VCaP (cell line): Measurements from ENCODE around the gene SLCO4A1.

Experiments
- H3K27ac ChIP-seq: fragments of 450-650 bp; 2 replicates; pipeline ENCODE4 v1.5.1; 2017
- TF ChIP-seq, protein P1 (sequence below): fragments of 450-650 bp; conservative IDR thresholded peaks from 2 replicates; pipeline ENCODE4 v1.5.1; 2017; ENCODE audit warnings: mild to moderate bottlenecking, moderate library complexity

SLCO4A1 gene

DNA sequence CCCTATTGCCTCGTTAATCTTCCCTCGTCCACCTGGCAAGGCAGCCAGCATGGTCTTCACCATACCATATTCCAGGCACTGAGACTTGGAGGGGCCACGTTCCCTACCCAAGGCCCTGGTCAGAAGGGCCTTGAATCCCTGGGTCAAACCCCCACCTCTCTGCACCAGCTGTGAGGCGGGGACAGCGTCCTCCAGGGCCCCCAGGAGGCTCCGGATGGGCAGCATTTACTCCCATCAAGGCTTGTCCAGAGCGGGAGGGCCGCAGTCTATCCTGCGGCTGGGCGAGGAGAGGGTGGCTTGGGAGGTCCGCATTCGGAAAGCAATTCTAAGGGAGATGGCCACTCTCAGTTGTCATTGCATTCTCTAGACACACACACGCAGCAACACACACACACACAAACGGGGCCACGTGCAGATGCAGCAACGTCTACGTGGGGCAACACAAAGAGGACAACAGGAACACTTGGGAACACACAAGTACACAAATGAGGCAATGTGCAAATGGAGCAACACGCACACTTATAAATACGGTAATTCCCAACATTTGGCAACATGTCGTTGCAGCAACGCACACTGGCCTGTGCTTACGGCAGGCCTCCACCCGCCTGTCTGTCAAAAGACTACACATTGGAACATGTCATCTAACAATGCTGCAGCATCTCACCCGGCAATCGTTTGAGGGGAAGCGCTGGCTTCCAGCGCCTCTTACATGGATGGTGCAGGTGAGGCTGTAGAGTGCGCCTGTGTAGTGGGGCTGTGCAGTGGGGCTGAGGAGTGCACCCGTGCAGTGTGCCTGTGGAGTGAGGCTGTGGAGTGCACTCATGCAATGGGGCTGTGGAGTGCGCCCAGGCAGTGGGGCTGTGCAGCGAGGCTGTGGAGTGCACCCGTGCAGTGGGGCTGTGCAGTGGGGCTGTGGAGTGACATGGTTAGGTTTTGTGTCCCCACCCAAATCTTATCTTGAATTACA is 53.4 kb downstream of the SLCO4A1 start:
- no peak overlapping the region for H3K27ac ChIP-seq
- TF ChIP-seq, protein P1, sequence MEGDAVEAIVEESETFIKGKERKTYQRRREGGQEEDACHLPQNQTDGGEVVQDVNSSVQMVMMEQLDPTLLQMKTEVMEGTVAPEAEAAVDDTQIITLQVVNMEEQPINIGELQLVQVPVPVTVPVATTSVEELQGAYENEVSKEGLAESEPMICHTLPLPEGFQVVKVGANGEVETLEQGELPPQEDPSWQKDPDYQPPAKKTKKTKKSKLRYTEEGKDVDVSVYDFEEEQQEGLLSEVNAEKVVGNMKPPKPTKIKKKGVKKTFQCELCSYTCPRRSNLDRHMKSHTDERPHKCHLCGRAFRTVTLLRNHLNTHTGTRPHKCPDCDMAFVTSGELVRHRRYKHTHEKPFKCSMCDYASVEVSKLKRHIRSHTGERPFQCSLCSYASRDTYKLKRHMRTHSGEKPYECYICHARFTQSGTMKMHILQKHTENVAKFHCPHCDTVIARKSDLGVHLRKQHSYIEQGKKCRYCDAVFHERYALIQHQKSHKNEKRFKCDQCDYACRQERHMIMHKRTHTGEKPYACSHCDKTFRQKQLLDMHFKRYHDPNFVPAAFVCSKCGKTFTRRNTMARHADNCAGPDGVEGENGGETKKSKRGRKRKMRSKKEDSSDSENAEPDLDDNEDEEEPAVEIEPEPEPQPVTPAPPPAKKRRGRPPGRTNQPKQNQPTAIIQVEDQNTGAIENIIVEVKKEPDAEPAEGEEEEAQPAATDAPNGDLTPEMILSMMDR = no peak

DNA sequence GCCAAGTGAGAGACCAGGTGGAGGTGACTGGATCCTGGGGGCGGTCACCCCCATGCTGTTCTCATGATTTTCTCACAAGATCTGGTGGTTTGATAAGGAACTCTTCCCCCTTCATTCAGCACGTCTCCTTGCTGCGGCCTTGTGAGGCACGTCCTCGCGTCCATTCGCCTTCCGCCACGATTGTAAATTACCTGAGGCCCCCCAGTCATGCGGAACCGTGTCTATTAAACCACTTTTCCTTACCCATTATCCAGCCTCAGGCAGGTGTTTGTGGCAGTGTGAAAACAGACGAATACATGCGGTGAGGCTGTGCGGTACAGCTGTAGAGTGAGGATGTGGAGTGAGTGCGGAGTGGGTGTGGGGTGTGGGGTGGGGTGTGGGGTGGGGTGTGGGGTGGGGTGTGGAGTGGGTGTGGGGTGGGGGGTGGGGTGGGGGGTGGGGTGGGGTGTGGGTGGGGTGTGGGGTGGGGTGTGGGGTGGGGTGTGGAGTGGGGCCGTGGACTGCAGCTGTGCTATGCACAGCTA is 54.2 kb downstream of the SLCO4A1 start:
- TF ChIP-seq, protein P1 = no peak

DNA sequence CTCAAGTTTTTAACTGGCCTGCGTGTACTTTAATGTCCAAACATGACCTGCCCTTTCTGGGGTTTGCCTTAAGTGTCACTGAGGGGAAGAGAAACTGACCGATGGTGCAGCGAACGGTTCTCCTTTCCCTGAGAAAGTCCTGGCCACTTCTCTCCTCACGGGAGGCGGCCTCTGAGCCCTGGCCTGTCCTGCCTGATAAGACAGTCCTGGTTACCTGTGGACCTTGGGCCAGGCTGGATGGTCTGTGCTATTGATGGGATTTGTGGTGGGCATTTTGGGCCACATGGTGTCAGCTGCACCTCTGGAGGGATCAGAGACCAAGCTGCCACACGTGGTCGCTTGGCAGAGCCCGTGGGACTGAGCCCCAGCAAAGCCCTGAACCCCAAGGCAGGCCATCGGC is 54.7 kb downstream of the SLCO4A1 start:
- no peak overlapping the region for H3K27ac ChIP-seq
- TF ChIP-seq, protein P1 = no peak

More for the DNA sequence above, 54.2 kb downstream of the SLCO4A1 start:
- H3K27ac ChIP-seq = no peak overlapping the region

DNA sequence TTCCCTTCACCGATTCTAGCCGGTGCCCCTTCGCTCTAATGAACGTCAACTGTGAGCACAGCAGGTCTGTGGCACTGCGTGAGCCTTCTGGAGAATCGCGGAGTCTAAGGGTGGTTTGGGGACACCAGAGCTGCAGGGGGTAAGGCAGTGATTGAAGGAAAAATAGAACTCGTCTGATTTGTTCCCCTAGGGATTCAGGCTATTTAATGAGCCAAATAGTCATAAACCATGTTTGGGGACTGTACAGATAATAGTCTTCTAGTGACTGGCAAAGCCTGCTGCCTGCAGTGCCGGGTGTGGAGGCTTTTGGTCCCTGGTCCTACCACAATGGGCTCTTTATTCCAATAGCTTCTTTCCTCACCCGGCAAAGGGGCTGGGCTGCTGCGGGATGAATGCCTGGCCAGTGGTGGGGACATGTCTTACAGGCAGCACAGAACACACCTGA is 55.2 kb downstream of the SLCO4A1 start:
- TF ChIP-seq, protein P1 = no peak
- no peak overlapping the region for H3K27ac ChIP-seq

DNA sequence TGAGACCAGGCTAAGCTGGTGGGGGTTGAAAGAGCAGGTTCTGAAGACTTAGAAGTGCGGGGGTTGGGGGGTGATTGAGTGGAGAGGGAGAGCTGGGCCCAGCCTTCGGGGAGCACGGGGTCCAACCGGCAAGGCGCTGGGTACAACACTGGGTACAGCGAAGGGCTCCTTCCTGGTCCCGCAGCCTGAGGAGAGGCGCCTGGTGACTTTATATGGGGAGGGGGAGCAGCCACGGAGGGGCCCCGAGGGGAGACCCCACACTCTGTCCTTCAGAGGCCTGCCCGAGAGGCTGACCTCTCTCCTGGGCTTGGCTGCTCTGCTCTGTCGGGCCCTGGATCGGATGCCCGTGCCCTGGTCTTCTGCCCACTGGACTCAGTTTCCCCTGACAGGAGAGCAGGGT is 55.9 kb downstream of the SLCO4A1 start:
- no peak overlapping the region for H3K27ac ChIP-seq
- TF ChIP-seq, protein P1 = no peak

DNA sequence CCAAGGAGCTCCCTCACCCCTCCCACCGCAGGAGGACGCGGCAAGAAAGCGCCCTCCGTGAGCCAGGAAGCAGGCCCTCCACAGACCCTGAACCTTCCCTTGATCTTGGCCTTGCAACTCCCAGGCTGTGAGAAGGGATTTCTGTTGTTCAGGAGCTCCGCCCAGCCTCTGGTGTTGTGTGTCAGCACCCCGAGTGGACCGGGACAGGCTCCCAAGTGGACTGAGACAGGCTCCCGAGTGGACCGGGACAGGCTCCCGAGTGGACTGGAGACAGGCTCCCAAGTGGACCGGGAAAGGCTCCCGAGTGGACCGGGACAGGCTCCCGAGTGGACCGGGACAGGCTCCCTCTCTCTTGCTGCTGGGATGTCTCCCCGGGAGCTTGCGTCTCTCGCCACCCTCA is 57.0 kb downstream of the SLCO4A1 start:
- TF ChIP-seq, protein P1 = no peak
- H3K27ac ChIP-seq = no peak overlapping the region

DNA sequence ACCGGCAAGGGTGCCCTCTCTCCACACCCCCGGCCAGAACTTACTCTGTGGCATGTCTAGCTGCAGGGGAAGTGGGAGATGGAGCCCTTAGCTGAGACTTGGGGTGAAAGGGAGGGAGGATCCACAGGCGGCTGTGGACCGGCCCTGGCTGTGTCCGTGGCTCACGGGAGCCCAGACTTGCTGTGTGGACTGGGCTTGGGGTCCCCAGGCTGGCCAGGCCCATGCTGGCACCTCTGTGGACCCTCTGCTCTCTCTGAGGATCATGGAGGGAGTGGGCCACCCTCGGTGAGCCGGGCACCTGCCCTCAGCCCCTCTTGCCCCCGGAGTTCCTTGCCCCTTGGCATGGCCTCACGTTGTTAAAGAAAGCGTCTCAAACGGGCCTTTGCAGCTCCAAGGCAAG is 57.4 kb downstream of the SLCO4A1 start:
- TF ChIP-seq, protein P1 = no peak
- no peak overlapping the region for H3K27ac ChIP-seq
